SK-N-DZ (cell line): ENCODE data around the gene PYROXD2.
"Not testable (repeated sequence)": the region's sequence is repeated elsewhere in the genome, so short reads cannot be mapped to it uniquely, and the experiment has no call there.

Experiments used
- DNase-seq: peaks from one replicate; pipeline ENCODE4 v3.0.0-alpha.2; 2015; ENCODE audit warnings: low spot score

PYROXD2 gene

DNA sequence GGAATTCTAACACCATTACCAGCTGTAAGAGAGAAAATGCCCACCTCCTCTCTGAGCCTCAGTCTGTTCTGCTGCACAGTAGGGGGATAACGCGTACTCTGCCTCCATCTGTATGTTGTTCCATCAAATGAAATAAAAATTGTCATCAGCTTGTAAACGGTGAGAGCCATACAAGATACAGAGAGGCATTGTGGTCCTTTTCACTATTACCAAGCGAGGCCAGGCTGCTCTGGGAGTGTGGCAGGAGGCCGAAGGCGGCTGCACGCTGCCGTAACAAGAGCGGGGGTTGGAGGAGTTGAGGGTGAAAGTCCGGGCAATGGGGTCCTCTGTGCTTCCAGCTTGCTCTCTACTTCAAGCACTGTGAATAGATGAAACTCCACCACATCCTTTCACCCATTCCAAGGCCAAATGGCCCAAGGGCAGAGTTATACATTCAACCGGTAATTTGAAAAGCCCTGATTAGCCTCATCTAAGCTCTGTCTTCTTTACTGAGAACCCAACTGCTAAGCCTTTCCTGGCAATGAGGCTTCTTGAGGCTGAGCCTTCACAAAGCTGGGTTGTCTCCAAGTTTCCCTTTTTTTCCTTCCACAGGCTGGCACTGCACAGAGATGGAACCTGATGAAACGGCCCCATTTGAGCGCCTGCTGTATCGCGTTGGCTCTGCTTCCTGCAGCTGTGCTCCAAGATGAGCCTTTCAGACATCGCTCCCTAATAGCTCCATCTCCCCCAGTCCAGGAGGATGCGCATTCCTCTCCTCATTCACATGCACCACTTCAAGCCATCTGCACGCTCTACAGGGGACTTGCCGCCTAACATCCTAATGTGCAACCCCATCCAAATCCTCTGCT lies 47.2 kb downstream of the PYROXD2 start:
- no peak for DNase-seq

DNA sequence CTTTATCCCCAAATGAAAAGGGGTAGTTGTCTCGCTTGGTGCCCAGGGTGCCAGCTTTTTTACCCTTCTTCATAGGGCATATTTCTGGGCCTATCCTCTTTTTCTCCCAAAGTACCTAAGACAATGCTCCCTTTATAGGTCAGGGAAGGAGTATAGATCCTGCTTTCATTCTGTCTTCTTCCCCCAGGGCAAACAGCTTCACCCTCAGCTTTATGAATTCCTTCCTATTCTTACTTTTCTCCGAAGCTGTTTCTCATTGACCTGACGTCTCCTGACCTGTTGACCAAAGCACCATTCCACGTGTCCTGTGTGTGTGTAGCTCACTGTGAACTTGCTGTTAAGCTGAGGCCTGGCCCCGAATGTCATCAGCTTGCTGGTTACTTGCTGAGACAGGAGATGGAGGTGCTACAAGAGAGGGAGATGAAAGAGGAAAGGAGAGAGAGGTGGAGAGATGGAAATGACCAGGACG lies 48.9 kb downstream of the PYROXD2 start:
- no peak for DNase-seq

DNA sequence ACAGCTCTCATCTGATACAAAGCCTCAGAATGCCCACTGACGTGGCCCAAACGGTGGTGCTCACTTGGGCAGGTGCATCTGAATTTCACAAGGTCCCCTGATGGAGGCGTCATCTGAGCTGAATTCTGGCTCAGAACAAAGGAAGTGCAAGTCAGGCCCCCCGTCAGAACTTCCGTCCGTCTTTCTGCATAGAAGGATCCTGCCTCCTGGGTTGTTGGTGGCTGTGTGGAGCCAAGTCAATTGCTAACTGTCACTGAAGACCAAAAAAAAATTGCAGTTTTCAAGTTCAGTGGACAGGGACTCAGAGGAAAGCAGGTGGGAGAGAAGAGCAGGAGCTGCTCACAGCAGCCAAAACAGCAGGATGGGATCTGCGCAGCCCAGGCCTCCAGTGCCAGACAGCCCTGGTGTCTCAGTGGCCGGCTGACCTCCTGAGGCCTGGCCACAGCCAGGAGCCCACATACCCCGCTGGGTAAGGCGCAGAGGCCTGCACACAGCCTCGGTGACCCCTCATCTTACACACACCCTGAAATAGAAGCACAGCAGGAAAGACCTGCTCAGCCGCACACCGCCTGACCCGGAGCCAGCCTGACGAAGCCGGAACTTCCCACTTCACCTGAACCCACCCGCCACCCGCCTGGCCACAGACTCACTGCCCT lies 49.4 kb downstream of the PYROXD2 start:
- DNase-seq, result no peak

DNA sequence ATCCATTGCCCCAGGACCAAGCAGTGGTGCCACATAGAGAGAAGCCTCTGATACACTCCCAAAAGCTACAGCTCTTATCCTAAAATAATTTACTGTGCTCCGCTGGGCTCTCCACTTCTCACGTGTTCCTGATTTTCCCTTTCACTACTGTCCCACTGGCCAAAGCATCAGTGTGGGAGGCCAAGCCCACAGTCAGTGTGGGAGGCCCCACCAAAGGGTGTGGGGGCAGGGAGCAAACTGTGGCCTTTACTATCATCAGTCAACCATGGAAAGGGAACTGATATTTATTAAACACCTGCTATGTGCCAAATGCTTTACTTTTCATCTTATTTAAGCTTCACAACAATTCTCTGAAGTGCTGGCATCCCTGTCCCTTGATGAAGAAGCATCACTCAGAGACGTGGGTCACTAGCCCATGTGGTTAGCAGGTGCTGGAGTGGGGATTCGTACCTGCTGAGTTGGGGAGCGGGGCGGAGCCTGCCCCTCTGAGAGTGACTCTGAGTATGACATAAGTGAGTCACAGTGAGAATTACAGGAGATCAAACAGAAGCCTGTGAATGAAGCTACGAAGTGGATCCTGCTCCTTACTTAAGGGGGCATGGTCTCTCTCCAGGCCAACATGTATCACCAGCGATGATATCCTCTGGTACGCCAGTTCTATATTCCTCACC lies 50.4 kb downstream of the PYROXD2 start:
- no peak for DNase-seq

DNA sequence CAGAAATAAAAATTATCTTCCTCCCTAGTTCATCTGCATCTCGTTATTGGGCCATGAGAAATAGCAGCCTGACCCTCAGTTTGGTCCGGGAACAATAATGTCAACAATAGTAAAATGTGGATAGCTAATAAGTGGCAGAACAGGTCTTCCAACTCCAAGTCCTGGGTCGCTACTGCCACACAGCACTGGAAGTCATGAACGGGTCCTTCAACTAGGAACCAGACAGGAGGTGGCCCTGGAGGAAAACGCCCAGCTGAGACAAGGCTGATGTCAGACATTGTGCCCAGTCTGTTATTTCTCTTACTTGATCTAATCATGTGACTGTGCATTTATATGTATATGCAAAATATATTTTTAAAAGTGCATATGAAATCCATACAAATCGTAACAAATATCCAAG lies 51.8 kb downstream of the PYROXD2 start:
- no peak for DNase-seq

DNA sequence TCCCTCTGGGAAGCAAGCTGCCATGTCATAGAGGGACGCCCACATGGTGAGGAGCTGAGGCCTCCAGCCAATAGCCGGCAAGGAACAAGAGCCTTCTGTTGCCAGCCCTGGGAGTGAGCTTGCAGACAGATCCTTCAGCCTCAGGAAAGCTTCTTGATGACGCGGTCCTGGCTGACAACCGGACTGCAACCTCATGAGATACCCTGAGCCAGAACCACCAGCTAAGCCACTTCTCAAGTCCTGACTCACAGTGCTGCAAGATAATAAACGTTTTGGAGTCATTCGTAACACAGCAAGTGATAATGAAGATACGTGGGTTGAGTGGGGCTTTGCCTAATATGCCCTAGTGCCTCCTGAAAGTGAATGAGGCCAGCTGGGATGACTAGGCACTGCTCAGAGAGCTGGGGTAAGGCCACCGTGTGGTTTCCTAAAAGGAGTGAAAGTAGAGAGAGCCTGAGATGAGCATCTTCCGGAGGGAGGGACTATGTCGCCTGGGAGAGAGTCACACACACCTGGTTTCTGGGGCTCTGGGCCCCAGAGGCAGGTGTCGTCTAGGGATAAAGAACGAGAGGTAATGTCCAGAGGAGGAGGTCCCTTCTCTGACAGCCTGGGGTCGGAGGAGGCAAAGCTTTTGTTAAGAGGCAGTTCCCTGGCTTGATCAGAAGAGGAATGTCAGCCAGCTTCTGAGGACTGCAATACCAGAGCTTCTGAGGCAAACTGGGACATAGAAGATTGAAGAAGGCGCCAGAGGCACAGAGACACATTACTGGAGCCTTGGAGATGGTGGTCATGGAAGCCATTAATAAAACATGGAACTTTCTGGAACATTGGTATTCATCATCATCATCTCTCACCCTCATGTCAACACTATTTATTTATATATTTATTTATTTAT lies 53.6 kb downstream of the PYROXD2 start:
- DNase-seq, result peak; percentile 92

DNA sequence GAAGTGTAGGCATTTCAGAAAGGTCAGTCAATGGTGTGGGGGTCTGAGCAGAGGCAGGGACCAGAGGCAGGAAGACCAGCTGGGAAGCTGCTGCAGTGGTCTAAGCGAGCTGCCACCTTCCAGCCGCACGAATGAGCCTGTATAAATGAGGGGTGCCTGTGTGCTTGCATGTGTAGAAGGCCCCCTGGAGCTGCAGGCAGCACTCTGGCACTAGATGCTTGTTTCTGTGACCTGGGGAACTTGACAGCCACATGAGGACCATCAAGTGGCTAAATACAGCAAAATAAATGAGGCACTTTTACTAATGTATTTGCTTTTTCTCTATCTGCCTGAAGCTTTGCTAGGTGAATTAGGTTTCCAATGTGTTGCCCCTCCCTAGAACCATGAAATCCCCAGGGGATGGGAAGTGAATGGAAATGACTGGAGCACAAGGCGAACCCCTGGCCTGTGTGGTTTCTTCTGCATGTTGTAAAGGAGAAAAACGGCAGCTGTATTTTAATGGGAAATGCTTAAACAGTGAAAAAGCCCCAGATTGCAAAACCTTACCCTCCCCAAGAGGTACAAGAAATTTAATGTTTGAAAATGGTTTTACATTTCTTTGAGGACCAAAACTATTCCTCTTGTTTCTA lies 57.7 kb downstream of the PYROXD2 start:
- DNase-seq, result peak; percentile 35

DNA sequence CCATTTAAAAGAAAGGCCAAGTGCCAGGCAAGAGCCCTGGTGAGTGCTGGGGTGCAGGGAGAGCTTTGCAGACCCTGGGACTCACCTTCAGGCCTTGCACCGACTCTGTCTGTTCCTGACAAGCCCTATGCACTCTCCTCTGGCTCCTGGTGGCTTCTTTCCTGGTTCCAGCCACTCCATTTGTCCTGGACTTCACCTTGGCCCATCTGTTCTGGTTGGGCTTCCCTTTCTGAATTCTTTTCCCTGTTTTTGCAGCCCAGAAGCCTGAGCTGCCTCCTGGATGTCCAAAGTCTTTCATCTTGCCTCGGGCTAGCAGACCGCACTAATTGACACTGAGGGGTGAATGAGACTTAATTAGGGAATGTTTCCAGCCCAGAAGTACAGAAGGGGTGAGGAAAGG lies 60.5 kb downstream of the PYROXD2 start:
- DNase-seq, result no peak

DNA sequence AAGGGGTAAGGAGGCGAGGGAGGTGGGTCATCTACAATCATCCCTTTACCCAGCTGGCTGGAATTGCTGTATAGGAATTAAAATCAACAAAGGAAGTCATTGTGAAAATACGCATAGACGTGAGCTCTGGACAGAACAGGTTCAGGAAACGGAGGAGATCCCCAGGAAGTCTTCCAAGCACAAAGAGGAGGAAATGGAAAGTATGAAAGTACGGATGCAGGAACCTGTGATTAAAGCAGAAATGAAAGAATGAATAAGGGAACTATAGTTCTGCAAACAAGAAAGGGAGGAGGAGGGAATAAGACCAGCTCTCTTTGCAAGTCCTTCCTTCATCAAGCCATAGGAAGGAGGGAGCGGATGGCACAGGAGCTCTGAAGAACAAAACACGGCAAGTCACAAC lies 61.8 kb downstream of the PYROXD2 start:
- no peak for DNase-seq

DNA sequence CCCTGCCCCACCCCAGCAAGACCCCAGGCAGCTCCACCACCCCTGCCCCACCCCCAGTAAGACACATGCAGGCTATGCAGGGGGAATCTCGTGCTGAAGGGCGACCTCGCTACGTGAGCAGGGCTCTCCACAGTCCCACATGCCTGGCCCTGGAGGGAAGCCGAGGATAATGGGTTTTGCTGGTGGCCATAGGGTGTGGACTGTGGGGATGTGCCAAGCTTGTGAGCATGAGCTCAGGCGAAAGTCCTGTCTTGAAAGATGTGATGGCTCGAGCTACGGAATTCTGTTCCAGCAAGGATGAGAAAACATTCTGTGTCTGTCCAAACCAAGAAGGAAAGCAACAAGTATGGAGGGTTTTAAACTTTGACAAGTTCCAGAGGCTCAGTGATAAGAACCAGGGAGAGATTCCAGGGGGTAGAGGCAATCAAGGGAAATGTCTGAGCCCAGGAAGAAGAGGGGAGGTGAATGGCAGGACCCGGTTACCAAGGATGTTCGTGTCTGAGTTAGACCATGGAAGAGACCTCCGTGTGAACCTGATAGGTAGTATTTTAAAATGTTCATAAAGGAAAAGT lies 63.1 kb downstream of the PYROXD2 start:
- no peak for DNase-seq

DNA sequence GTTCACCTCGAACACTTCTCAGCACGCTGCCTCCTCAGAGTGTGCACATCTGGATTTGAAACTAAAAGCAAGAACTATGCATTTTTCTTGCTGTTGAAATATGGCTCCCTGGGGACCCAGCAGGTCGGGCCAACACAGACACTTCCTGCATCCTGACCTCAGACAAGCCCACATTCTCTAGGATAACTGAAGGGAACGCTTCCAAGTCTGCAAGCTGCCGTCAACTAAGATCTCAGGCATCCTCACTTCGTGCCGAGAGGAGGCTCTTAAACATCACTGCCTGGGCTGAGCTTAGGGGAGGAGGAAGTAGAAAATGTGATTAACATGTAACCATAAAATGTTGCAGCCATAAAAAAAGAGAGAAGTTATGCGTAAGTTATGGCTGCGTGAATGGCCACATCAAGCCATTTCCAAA lies 65.5 kb downstream of the PYROXD2 start:
- no peak for DNase-seq

DNA sequence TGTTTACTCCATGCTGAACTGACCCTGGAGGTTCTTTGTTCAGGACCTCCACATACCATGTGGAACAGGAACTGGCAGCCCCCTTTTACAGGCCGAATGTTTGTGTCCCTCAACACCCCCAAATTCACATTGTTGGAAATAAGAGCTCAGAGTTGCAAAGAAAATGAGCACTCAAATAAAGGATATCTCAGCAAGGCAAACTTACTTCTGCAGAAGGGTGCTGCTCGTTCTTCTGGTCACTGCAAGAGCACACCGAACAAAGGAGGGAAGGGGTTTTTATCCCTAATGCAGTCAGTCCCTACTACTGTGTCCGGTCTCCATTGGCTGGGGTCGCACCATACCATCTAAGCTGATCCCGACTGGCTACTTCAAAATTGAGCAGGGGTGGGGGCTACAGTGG lies 68.1 kb downstream of the PYROXD2 start:
- no peak for DNase-seq

DNA sequence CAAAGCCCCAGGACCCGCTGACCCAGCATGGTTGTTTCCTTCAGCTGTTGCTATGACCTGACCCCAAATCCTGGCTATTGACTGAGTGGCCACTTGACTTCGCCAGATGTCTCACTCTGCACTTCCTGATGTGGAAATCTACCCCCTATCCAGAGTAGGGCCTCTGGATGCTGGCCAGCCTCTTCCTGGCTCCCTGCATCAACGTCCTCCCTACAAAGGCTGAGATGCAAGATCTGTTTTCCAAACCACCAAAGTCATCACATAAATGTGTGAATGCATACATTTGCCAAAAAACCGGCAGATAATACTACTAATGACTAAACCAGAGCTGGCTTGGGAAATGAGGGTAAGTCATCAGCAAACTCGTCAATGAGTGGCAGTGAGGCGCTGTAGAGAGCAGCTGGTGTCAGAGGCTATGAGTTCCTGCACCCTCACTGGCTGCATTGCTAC lies 70.4 kb downstream of the PYROXD2 start:
- DNase-seq, result no peak

DNA sequence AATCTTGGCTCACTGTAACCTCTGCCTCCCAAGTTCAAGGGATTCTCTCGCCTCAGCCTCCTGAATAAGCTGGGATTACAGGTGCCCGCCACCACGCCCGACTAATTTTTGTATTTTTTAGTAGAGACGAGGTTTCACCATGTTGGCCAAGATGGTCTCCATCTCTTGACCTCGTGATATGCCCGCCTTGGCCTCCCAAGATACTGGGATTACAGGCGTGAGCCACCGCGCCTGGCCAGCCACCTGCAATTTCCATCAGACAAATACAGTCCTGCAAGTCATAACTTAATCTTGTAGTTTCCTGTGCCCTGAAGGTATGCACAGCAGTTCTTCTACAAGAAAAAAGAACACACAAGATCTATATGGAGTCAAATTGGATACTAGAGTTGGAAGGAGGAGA lies 73.3 kb downstream of the PYROXD2 start:
- DNase-seq, result not testable (repeated sequence)

DNA sequence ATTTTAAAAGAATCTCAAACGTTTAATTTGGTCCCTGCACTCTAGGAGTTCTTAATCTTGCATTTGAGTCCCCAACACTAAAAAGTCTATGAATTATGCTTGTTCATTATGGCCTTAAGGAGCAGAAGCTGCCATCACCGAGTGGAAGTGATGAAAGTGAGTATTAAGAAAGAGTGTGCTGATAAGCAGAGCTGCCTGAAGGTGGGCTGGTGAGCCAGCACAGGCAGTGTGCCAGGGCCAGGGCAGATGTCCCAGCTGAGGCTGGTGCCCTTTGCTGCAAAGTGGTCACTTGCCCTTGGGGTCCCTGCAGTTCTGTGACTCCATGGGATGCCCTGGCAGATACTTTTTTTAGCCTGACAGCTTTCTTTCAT lies 74.1 kb downstream of the PYROXD2 start:
- DNase-seq, result no peak

DNA sequence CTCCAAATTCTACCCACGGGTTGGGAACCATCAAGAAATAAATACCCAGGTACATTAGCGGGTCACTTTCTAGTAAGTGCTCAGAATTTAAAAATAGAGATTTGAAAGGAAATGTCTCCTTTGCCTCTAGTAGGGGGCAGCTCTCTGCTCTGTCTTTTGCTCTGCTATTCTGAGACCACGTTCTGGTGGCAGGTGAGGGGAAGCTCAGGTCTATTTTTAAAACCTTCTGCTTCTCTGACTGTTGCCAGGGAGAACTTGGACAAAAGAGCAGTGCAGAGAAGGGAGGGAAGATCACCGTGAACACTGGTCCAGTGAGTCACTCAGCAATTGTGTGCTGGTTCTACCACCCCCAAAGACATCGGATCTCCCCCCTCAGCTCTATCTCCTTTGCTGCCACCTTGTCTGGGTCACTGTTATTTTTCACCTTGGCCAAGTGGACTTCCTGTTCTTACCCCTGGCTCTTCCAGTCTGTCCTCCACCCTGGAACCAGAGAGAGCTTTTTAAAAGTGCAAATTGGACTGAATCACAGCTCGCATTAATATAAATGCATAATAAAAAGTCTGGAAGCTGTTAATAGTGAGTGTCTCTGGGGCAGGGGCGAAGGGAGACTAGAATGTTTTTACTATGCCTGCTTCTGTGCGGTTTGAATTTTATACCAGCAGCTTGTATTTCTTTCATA lies 74.6 kb downstream of the PYROXD2 start:
- no peak for DNase-seq

DNA sequence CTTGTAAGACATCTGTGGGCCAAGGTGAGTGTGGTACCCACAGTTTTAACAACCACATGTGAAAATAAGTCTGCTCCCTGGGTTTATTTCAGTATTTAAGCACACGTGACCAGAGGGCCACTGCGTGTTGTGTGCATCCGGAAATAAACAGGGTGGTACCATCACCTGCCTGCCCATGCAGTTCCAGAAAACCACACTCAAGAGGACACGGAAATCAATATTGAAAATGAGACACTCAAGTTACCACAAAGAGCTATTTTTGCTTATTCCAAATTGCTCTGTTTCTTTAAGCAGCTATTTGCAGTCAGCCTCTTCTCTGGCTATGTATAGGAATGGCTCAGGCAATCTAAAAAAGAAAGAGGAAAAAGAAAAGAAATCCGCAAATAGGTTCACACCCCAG lies 75.2 kb downstream of the PYROXD2 start:
- DNase-seq, result no peak

DNA sequence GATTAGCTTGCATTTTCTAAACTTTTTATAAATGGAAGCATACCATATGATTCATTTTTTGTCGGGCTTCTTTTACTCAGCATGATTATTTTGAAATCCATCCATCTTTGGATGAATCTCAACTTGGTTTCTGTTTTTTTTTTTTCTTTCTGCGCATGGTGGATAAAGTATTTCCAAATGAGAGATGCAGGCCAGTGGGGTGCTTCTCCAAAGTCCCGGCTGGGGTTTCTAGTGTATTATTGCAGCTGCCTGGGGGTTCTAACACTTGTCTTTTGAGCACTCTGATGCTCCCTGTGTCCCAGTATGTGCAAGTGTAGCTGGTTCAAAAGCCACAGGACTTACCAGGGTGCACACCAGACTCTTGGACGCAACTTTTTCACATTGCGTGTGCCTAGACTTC lies 76.1 kb downstream of the PYROXD2 start:
- DNase-seq, result no peak

DNA sequence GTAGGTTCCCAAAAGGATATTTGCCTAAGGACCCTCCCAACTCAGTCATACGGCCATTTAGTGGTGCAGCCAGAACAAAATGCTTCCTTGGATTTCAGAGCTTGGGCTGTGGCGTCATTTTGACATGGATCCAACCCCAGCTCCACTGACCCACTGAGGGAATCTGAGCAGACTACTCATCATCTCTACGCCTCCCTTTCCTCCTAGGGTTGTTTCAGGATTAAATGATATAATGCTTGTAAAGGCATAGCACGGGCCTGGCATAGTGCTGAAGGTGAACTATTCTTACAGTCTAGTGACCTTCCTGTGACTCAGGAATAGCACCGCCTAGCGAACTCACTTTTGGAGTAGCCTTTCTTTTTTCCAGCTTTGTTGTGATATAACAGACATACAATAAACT lies 76.7 kb downstream of the PYROXD2 start:
- no peak for DNase-seq

DNA sequence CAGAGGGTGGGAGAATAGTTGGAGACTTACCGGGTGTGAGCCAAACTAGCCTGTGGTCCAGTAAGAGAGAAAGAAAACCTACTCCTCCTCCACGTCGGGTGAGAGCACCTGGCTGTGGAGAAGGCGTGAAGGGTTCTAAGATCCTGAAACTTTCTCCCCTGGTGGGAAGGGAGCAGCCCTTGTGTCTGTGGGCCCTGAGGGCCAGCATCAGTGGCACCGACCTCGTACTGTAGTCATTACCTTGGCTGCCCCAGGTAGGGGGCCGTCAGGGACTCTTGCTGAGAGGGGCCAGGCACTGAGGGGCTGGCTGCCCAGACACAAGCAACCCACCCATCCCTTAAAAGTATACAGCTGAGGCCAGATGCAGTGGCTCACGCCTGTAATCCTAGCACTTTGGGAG lies 77.5 kb downstream of the PYROXD2 start:
- no peak for DNase-seq
